Dermis blood vessel endothelial cell (primary cell): Measurements from ENCODE around the gene BCAR1. TPM values are rescaled to one million over a fixed set of nuclear protein-coding genes. Genes with fewer than 3 reads are reported as not detected.
A peak's percentile ranks its signal among the peaks of the same experiment; 100 is the strongest.
"Not testable (repeated sequence)": the region's sequence is repeated elsewhere in the genome, so short reads cannot be mapped to it uniquely, and the experiment has no call there.

Source experiments
- DNase-seq: peaks from one replicate; pipeline ENCODE4 v3.0.0; 2010
- total RNA-seq: library from RNA; depleted of rRNA; stranded (reverse); fragments of >200 nt; gene quantifications from 2 replicates; pipeline ENCODE4 v1.2.3, GENCODE V29; 2014

BCAR1 gene
- total RNA-seq = 141 and 300 TPM in 2 replicates

- peak; percentile 93 for DNase-seq
Measured at GRCh38 chr16:75251280-75252048, at the start of gene BCAR1. BCAR1 (minus strand) TSS chr16:75251624; CDS start chr16:75251482, 142 bp downstream.

GRCh38 chr16:75298267-75298666 lies 46.8 kb upstream of the BCAR1 start:
- no peak for DNase-seq

- DNase-seq = peak; percentile 93
Measured at GRCh38 chr16:75296606-75297005, 45.2 kb upstream of the BCAR1 start.

- no peak for DNase-seq
Measured at GRCh38 chr16:75294773-75295459, 43.5 kb upstream of the BCAR1 start.

GRCh38 chr16:75293772-75294171 lies 42.3 kb upstream of the BCAR1 start:
- no peak for DNase-seq

- DNase-seq = no peak
Measured at GRCh38 chr16:75293173-75293572, 41.7 kb upstream of the BCAR1 start.

- DNase-seq = no peak
Measured at GRCh38 chr16:75292691-75293090, 41.3 kb upstream of the BCAR1 start.

- DNase-seq = peak; percentile 94
Measured at GRCh38 chr16:75289189-75289588, 37.8 kb upstream of the BCAR1 start.

- DNase-seq = peak; percentile 72
Measured at GRCh38 chr16:75288596-75289120, 37.2 kb upstream of the BCAR1 start.

- peak; percentile 69 for DNase-seq
Measured at GRCh38 chr16:75288181-75288580, 36.8 kb upstream of the BCAR1 start.

- DNase-seq = no peak
Measured at GRCh38 chr16:75287708-75288107, 36.3 kb upstream of the BCAR1 start.

- DNase-seq = no peak
Measured at GRCh38 chr16:75286389-75286788, 35.0 kb upstream of the BCAR1 start.

- DNase-seq = no peak
Measured at GRCh38 chr16:75282466-75283281, 31.2 kb upstream of the BCAR1 start.

- DNase-seq = no peak
Measured at GRCh38 chr16:75281826-75282225, 30.4 kb upstream of the BCAR1 start.

- not testable (repeated sequence) for DNase-seq
Measured at GRCh38 chr16:75281009-75281408, 29.6 kb upstream of the BCAR1 start.

GRCh38 chr16:75280331-75280804 lies 28.9 kb upstream of the BCAR1 start:
- no peak for DNase-seq

GRCh38 chr16:75279305-75279704 lies 27.9 kb upstream of the BCAR1 start:
- peak; percentile 42 for DNase-seq

GRCh38 chr16:75273054-75273925 lies 21.9 kb upstream of the BCAR1 start:
- DNase-seq = peak; percentile 51

- not testable (repeated sequence) for DNase-seq
Measured at GRCh38 chr16:75272629-75273028, 21.2 kb upstream of the BCAR1 start.

- DNase-seq = peak; percentile 40
Measured at GRCh38 chr16:75272097-75272551, 20.7 kb upstream of the BCAR1 start.

GRCh38 chr16:75271441-75272096 lies 20.1 kb upstream of the BCAR1 start:
- DNase-seq = no peak
